Measurements from ENCODE around the gene RAB13. TPM values are rescaled to one million over a fixed set of nuclear protein-coding genes. Genes with fewer than 3 reads are reported as not detected.

The RAB13 gene
- polyA plus RNA-seq, 3 donors: 1.8 to 5.1 (median 3.9) TPM

DNA sequence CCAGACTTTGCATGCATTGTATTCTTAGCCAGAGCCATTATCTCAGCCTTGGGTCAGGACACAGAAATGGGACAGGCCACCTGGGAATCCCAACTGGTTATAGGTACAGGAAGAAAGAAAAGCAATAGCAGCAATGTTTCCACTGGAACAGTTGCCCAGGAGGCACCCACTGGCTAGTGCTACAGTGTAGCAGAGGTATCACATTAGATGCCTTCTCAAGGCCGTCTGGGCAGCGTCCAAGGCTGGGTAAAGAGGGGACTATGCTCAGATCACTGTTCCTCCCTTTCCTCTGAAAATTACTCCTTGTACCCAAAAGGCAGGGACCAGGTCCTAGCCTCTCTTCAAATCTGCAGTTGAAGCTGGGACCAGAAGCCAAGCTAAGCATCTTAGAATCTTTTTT, 15.8 kb downstream of the RAB13 start:
- Mint-ChIP-seq H3K27me3 (ENCODE audit: low read depth in 3 of 3) (peaks cover 2 to 4% (median 2%) of the 10 kb centered on the region in 3 donors), H3K27ac (no peak overlapping the region), H3K36me3 (peaks cover 18 to 23% of the 10 kb centered on the region in 2 donors), H3K4me3 (no peak overlapping the region), H3K4me1 (peaks cover 56% of the 10 kb centered on the region), H3K9me3 (no peaks in the 10 kb centered on the region)
- intact Hi-C loops (cut with micrococcal nuclease): no loop called here
- Histone ChIP-seq H3K4me3 (replicated peaks in 1 of 3; ENCODE audit: low read depth in 2 of 3, low read length in 3 of 3) (no peak overlapping the region), H3K27me3 (ENCODE audit: control insufficient read depth in 2 of 2, insufficient read depth in 2 of 2, low read length in 2 of 2) (no peaks in the 10 kb centered on the region), H3K79me2 (ENCODE audit: insufficient read depth, low read length) (peaks cover 22% of the 10 kb centered on the region), H3K4me2 (replicated peaks; ENCODE audit: extremely low read depth, low read length, poor library complexity, severe bottlenecking) (no peak overlapping the region), H3K9ac (ENCODE audit: insufficient read depth, low read length, poor library complexity, severe bottlenecking) (no peak overlapping the region), H3K36me3 (replicated peaks in 1 of 2; ENCODE audit: control insufficient read depth in 1 of 2, insufficient read depth in 2 of 2, low read length in 2 of 2) (peaks cover 17 to 25% of the 10 kb centered on the region in 2 donors), H2AFZ (ENCODE audit: insufficient read depth, low read depth, low read length, poor library complexity, severe bottlenecking) (no peak overlapping the region), H3K4me1 (ENCODE audit: control insufficient read depth in 1 of 2, insufficient read depth in 2 of 2, low read length in 2 of 2) (peaks cover 24 to 35% of the 10 kb centered on the region in 2 donors), H3K9me3 (replicated peaks in 1 of 2; ENCODE audit: control insufficient read depth in 1 of 2, insufficient read depth in 1 of 2, low read length in 2 of 2) (no peaks in the 10 kb centered on the region), H4K20me1 (ENCODE audit: insufficient read depth, low read length) (peaks cover under 1% of the 10 kb centered on the region), H3K27ac (ENCODE audit: low read depth in 1 of 2, low read length in 2 of 2) (no peak overlapping the region)
- TF ChIP-seq, protein P1, sequence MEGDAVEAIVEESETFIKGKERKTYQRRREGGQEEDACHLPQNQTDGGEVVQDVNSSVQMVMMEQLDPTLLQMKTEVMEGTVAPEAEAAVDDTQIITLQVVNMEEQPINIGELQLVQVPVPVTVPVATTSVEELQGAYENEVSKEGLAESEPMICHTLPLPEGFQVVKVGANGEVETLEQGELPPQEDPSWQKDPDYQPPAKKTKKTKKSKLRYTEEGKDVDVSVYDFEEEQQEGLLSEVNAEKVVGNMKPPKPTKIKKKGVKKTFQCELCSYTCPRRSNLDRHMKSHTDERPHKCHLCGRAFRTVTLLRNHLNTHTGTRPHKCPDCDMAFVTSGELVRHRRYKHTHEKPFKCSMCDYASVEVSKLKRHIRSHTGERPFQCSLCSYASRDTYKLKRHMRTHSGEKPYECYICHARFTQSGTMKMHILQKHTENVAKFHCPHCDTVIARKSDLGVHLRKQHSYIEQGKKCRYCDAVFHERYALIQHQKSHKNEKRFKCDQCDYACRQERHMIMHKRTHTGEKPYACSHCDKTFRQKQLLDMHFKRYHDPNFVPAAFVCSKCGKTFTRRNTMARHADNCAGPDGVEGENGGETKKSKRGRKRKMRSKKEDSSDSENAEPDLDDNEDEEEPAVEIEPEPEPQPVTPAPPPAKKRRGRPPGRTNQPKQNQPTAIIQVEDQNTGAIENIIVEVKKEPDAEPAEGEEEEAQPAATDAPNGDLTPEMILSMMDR (IDR thresholded peaks at IDR 0.05): no peak
- WGBS (ENCODE audit: insufficient coverage): no CpG with 5 or more reads among the region's 2 CpGs
- no peak for DNase-seq

DNA sequence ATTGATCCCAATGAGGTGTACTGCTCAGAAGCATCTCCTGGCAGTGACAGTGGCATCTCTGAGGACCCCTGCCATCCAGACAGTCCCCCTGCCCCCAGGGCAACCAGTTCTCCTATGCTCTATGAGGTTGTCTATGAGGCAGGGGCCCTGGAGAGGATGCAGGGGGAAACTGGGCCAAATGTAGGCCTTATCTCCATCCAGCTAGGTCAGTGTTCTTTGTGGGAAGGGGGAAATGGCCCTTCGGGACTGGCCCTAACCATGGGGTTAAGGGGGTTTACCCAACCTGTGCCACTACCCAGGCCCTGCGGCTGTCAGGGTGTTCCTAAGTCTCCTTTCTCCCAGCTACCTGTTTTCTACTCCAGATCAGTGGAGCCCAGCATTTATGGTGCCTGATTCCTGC, 17.2 kb downstream of the RAB13 start:
- WGBS (ENCODE audit: insufficient coverage): 96% methylated on average over 2 of the region's 2 CpGs
- H3K4me1 ChIP-seq (ENCODE audit: control insufficient read depth in 1 of 2, insufficient read depth in 2 of 2, low read length in 2 of 2): peaks cover 31 to 44% of the 10 kb centered on the region in 2 donors
- H3K4me1 Mint-ChIP-seq: peaks cover 56% of the 10 kb centered on the region

More for the DNA sequence above, 17.2 kb downstream of the RAB13 start:
- H3K79me2 ChIP-seq (ENCODE audit: insufficient read depth, low read length): peaks cover 34% of the 10 kb centered on the region
- H2AFZ ChIP-seq (ENCODE audit: insufficient read depth, low read depth, low read length, poor library complexity, severe bottlenecking): no peak overlapping the region
- H3K4me2 ChIP-seq (replicated peaks; ENCODE audit: extremely low read depth, low read length, poor library complexity, severe bottlenecking): no peak overlapping the region
- Mint-ChIP-seq H3K4me3 (no peak overlapping the region), H3K27me3 (ENCODE audit: low read depth in 3 of 3) (peaks cover 2 to 4% (median 2%) of the 10 kb centered on the region in 3 donors), H3K36me3 (peaks cover 7 to 9% of the 10 kb centered on the region in 2 donors), H3K9me3 (no peaks in the 10 kb centered on the region), H3K27ac (no peak overlapping the region)
- TF ChIP-seq, protein P1 (IDR thresholded peaks at IDR 0.05): no peak
- DNase-seq: no peak
- no peak overlapping the region for H3K9ac ChIP-seq (ENCODE audit: insufficient read depth, low read length, poor library complexity, severe bottlenecking)
- no peak overlapping the region for H3K27ac ChIP-seq (ENCODE audit: low read depth in 1 of 2, low read length in 2 of 2)
- H3K4me3 ChIP-seq (replicated peaks in 1 of 3; ENCODE audit: low read depth in 2 of 3, low read length in 3 of 3): peak overlapping the region in 1 of 3 experiments; percentile 91
- intact Hi-C loops (cut with micrococcal nuclease): no loop called here
- no peaks in the 10 kb centered on the region for H3K27me3 ChIP-seq (ENCODE audit: control insufficient read depth in 2 of 2, insufficient read depth in 2 of 2, low read length in 2 of 2)
- no peaks in the 10 kb centered on the region for H3K9me3 ChIP-seq (replicated peaks in 1 of 2; ENCODE audit: control insufficient read depth in 1 of 2, insufficient read depth in 1 of 2, low read length in 2 of 2)
- peaks cover 5 to 11% of the 10 kb centered on the region in 2 donors for H3K36me3 ChIP-seq (replicated peaks in 1 of 2; ENCODE audit: control insufficient read depth in 1 of 2, insufficient read depth in 2 of 2, low read length in 2 of 2)
- no peaks in the 10 kb centered on the region for H4K20me1 ChIP-seq (ENCODE audit: insufficient read depth, low read length)
